Fibroblast of mammary gland (primary cell): ENCODE results near the gene ITGA2B.

ENCODE experiments used
- DNase-seq: peaks from one replicate; pipeline ENCODE4 v3.0.0-alpha.2; 2010; ENCODE audit warnings: low read depth
- H3K4me3 ChIP-seq: 2 replicates; pipeline ENCODE4 v1.5.1; 2011; ENCODE audit warnings: low read depth, mild to moderate bottlenecking, low read length, moderate library complexity; ENCODE audit not compliant: control insufficient read depth
- TF ChIP-seq, protein P1 (sequence below): conservative IDR thresholded peaks from 2 replicates; pipeline ENCODE4 v1.5.1; 2011; ENCODE audit warnings: low read depth, low read length, inconsistent platforms; ENCODE audit not compliant: control insufficient read depth, insufficient read depth

The ITGA2B gene

DNA sequence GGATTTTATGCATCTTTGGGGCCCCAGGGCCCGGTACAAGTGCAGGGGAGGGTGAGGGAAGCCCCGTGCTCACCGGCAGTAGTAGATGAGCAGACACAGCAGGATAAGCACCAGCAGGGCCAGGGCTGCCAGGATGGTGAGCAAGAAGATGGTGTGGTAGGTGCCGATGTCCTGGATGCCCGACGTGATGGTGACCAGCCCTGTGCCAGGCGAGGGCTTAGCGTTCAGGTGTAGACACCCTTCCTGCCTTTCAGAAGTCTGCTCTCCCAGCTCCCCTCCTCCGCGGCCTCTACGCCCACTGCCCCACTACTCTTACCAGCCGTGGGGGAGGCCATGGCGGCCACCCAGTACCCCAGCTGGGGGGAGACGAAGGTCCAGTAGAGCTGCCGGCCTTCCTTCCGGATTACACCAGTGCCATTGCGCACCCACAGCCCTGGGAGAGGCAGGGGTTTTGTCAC is 33.8 kb downstream of the ITGA2B start:
- no peak for DNase-seq
- TF ChIP-seq, protein P1, sequence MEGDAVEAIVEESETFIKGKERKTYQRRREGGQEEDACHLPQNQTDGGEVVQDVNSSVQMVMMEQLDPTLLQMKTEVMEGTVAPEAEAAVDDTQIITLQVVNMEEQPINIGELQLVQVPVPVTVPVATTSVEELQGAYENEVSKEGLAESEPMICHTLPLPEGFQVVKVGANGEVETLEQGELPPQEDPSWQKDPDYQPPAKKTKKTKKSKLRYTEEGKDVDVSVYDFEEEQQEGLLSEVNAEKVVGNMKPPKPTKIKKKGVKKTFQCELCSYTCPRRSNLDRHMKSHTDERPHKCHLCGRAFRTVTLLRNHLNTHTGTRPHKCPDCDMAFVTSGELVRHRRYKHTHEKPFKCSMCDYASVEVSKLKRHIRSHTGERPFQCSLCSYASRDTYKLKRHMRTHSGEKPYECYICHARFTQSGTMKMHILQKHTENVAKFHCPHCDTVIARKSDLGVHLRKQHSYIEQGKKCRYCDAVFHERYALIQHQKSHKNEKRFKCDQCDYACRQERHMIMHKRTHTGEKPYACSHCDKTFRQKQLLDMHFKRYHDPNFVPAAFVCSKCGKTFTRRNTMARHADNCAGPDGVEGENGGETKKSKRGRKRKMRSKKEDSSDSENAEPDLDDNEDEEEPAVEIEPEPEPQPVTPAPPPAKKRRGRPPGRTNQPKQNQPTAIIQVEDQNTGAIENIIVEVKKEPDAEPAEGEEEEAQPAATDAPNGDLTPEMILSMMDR = no peak
- H3K4me3 ChIP-seq = no peak overlapping the region

DNA sequence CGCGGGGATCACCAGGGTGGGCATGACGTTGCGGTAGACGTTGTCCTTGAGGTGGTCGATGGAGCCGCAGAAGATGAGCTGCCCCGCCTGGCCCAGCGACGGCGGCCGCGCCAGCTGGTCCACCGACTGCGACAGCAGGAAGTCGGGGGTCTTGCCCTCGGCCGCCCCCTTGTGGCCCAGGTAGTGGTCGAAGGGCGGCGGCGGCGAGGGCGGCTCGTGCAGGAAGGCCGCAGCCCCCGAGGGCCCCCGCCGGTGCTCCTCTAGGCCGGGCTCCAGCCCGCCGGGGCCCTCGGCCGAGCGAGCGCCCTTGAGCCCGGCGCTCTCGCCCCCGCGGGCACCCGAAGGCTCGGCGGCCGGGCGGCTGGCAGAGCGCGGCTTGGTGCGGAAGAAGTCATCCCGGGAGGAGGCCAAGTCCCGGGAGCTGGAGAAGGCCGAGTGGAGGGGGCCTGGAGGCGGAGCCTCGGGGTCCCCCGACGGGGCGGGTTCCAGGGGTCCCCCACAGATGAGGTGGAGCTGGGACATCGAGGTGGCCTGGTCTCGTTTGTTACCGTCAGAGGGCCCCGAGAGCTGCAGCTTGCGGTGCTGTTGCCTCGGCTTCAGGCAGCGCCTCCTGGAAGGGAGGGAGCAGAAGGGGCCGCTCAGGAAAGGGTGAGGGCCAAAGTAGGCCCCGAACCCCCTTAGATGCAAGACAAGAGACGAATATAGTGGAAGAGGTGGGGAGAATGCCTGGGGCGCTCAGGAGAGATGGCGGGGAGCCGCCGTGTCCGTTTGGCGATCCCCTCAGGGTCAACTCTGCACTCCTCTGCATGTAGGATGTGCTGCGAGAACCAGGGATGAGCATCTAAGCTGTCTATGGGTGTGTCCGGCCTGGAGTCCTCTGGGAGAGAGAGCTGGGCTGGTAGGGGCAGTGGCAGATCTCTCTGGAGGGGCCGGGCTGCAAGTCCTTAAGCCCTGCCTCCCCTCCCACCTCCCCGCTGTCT is 34.6 kb downstream of the ITGA2B start:
- TF ChIP-seq, protein P1 = no peak
- DNase-seq = no peak
- no peak overlapping the region for H3K4me3 ChIP-seq

DNA sequence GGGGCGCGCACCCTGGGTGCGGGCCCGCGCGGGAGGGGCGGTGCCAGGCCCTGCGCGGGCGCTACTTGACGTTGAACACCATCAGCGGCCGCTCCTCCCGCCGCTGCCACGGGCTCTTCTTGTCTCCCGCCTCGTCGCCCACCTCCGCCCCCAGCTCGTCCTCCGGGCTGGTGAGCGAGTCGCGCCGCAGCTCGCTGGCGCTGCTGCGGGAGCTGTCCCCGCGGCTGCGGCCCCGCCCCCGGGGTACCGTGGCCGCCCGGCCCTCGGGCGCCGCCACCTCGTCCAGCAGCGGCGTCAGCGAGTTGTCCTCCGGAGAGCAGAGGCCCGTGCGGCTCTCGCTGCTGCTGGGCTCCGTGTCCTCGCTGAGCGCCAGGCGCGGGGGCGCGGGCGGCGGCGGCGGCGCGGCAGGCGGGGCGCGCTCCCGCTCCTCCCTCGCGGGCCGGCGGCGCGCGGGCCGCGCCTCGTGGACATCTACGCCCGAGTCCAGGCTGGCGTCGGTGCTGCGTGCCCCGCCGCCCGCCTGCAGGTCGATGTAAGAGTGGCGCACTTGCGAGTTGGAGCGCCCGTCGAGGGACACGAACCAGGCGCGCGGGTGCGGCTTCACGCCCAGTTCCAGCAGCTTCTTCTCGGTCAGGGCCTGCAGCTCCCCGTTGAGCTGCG is 35.6 kb downstream of the ITGA2B start:
- TF ChIP-seq, protein P1 = no peak
- peak; percentile 2 for DNase-seq
- H3K4me3 ChIP-seq = no peak overlapping the region

DNA sequence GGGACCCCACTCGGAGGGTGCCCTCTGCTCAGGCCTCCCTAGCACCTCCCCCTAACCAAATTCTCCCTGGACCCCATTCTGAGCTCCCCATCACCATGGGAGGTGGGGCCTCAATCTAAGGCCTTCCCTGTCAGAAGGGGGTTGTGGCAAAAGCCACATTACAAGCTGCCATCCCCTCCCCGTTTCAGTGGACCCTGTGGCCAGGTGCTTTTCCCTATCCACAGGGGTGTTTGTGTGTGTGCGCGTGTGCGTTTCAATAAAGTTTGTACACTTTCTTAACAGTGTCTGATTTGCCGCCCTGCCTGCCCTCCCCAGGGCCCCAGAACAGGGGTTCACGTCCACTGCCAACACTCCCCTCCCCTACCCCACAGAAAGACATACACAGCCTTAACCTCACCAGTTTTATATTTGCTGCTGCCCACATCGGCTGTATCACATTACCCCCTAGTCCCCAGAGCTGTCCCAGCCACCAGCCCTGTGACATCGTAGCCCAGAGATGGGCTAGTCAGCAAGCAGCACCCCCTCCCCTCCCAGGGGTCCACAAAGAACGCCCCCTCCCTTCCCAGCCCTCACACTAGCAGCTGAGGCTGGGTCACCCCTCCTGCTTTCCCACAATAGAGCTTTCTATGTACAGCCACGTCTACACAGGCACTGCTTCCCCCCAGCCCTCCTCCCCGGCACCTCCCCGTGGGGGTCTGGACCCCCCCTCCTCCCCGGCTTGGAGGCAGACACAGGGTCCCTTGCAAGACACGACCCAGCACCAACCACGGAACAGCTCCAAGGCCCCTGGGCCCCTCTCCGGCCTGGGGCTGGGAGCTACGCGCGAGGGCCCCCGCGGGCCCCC is 36.4 kb downstream of the ITGA2B start:
- H3K4me3 ChIP-seq = no peak overlapping the region
- TF ChIP-seq, protein P1 = no peak
- DNase-seq = no peak

DNA sequence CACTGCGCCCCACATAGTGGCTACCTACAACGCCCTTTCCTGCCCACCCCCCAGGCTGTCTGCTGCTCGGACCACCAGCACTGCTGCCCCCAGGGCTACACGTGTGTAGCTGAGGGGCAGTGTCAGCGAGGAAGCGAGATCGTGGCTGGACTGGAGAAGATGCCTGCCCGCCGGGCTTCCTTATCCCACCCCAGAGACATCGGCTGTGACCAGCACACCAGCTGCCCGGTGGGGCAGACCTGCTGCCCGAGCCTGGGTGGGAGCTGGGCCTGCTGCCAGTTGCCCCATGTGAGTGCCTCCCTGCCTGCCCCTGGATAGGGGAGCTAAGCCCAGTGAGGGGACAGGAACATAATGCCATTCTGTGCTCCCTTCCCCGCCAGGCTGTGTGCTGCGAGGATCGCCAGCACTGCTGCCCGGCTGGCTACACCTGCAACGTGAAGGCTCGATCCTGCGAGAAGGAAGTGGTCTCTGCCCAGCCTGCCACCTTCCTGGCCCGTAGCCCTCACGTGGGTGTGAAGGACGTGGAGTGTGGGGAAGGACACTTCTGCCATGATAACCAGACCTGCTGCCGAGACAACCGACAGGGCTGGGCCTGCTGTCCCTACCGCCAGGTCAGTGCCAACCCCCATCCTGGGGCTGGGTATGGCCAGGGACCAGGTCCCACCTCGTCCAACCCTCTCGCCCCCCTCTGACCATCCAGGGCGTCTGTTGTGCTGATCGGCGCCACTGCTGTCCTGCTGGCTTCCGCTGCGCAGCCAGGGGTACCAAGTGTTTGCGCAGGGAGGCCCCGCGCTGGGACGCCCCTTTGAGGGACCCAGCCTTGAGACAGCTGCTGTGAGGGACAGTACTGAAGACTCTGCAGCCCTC is 37.3 kb downstream of the ITGA2B start:
- TF ChIP-seq, protein P1 = no peak
- no peak overlapping the region for H3K4me3 ChIP-seq
- DNase-seq = no peak
